Measurements from ENCODE around the gene CNTNAP2.

DNA sequence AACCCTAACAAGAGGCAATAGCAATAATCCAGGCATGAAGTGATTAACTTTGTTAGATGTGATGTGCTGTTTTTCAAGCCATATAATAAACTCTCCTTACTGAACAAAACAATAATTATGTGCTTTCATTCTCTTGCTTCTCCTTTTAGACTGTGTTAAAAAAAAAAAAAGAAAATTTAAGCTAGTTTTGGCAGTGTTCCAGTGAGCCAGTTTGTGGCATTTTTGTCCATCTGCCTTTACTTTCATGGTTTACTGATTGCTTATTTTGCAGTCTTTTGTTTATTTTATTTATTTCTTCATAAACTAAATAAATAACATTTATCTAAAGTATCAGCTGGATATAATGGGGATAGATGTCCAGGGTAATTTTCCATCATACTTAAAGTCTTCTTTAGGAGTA, 625.3 kb downstream of the CNTNAP2 start:
- no peak for TF ChIP-seq POLR2A (IDR thresholded peaks at IDR 0.05)
- TF ChIP-seq, protein P1, sequence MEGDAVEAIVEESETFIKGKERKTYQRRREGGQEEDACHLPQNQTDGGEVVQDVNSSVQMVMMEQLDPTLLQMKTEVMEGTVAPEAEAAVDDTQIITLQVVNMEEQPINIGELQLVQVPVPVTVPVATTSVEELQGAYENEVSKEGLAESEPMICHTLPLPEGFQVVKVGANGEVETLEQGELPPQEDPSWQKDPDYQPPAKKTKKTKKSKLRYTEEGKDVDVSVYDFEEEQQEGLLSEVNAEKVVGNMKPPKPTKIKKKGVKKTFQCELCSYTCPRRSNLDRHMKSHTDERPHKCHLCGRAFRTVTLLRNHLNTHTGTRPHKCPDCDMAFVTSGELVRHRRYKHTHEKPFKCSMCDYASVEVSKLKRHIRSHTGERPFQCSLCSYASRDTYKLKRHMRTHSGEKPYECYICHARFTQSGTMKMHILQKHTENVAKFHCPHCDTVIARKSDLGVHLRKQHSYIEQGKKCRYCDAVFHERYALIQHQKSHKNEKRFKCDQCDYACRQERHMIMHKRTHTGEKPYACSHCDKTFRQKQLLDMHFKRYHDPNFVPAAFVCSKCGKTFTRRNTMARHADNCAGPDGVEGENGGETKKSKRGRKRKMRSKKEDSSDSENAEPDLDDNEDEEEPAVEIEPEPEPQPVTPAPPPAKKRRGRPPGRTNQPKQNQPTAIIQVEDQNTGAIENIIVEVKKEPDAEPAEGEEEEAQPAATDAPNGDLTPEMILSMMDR (IDR thresholded peaks at IDR 0.05), result no peak

Data from heart left ventricle (tissue), 13 donors.